IMR-90 (cell line): ENCODE results near the gene TLL1. TPM values are rescaled to one million over a fixed set of nuclear protein-coding genes. Genes with fewer than 3 reads are reported as not detected.

Experiments used
- ATAC-seq: fragments of 200-7000 bp; cut with Tn5 transposase; 2 replicates; pipeline ENCODE4 v1.9.1; 2020; ENCODE audit warnings: low read depth, mild to moderate bottlenecking, moderate library complexity
- BruUV-seq: library from RNA; stranded (reverse); fragments of 400-500 nt; replicated peaks from 2 replicates; lab custom pipeline; 2021; lab: Mats Ljungman, UMichigan
- CTCF ChIA-PET: fragments of 300-600 bp; formaldehyde crosslinking; extraction: SDS; loops from one replicate; lab custom pipeline; 2021; ENCODE audit warnings: antibody characterized with exemption; lab: Yijun Ruan, JAX
- POLR2A ChIA-PET: fragments of 300-600 bp; sonication (Branson Sonifier 250); formaldehyde crosslinking; loops from one replicate; lab custom pipeline; 2022; ENCODE audit warnings: antibody characterized with exemption; ENCODE audit not compliant: unreplicated experiment; lab: Charles Lee
- DNase-seq: peaks from one replicate; pipeline ENCODE4 v3.0.0; 2013
- H2AFZ ChIP-seq: replicated peaks from 2 replicates; pipeline ENCODE3; 2013; ENCODE audit warnings: low read length, mild to moderate bottlenecking; ENCODE audit not compliant: poor library complexity
- H2AK5ac ChIP-seq: 2 replicates; pipeline ENCODE4 v1.6.1; 2013; ENCODE audit warnings: low read depth, low read length, inconsistent platforms
- H2AK9ac ChIP-seq: replicated peaks from 2 replicates; pipeline ENCODE3; 2013; ENCODE audit warnings: mild to moderate bottlenecking, low read depth, low read length, moderate library complexity; ENCODE audit not compliant: poor library complexity
- H2BK120ac ChIP-seq: 2 replicates; pipeline ENCODE4 v1.6.1; 2013; ENCODE audit warnings: low read depth, low read length, inconsistent platforms
- H2BK15ac ChIP-seq: 3 replicates; pipeline ENCODE4 v1.6.1; 2013; ENCODE audit warnings: low read depth, low read length, inconsistent platforms
- H2BK20ac ChIP-seq: 2 replicates; pipeline ENCODE4 v1.6.1; 2013; ENCODE audit warnings: low read depth, mild to moderate bottlenecking, inconsistent platforms, low read length, moderate library complexity
- H2BK5ac ChIP-seq: 2 replicates; pipeline ENCODE4 v1.6.1; 2013; ENCODE audit warnings: mild to moderate bottlenecking, low read depth, low read length, inconsistent platforms; ENCODE audit not compliant: poor library complexity, severe bottlenecking
- H3K14ac ChIP-seq: replicated peaks from 2 replicates; pipeline ENCODE4 v1.6.1; 2013; ENCODE audit warnings: low read depth, low read length, inconsistent platforms
- H3K18ac ChIP-seq: 2 replicates; pipeline ENCODE4 v1.6.1; 2013; ENCODE audit warnings: low read depth, low read length, control low read depth
- H3K23ac ChIP-seq: 2 replicates; pipeline ENCODE4 v1.6.1; 2013; ENCODE audit warnings: low read depth, low read length, inconsistent platforms
- H3K27ac ChIP-seq: 2 replicates; pipeline ENCODE4 v1.5.1; 2013; ENCODE audit warnings: mild to moderate bottlenecking, control low read depth, low read length; ENCODE audit not compliant: insufficient read depth
- H3K27me3 ChIP-seq: 2 replicates; pipeline ENCODE4 v1.6.1; 2013; ENCODE audit warnings: low read length; ENCODE audit not compliant: control insufficient read depth, insufficient read depth
- H3K36me3 ChIP-seq: 2 replicates; pipeline ENCODE4 v1.6.1; 2013; ENCODE audit warnings: low read length, mixed read lengths; ENCODE audit not compliant: control insufficient read depth, insufficient read depth
- H3K4ac ChIP-seq: 2 replicates; pipeline ENCODE4 v1.6.1; 2013; ENCODE audit warnings: low read depth, low read length, inconsistent platforms
- H3K4me1 ChIP-seq: 2 replicates; pipeline ENCODE4 v1.6.1; 2013; ENCODE audit warnings: low read length, mixed read lengths; ENCODE audit not compliant: control insufficient read depth, insufficient read depth
- H3K4me2 ChIP-seq: 2 replicates; pipeline ENCODE4 v1.6.1; 2013; ENCODE audit warnings: low read depth, mild to moderate bottlenecking, control low read depth, low read length, moderate library complexity
- H3K4me3 ChIP-seq: 2 replicates; pipeline ENCODE4 v1.5.1; 2013; ENCODE audit warnings: low read depth, mild to moderate bottlenecking, control low read depth, low read length, moderate library complexity; ENCODE audit not compliant: insufficient read depth
- H3K56ac ChIP-seq: 2 replicates; pipeline ENCODE4 v1.6.1; 2013; ENCODE audit warnings: low read length, inconsistent platforms; ENCODE audit not compliant: insufficient read depth; ENCODE audit errors: extremely low read depth
- H3K79me1 ChIP-seq, 2 experiments: 2 replicates each; pipeline ENCODE4 v1.6.1; 2013; ENCODE audit warnings: low read length in 2 of 2, inconsistent platforms in 1 of 2, low read depth in 1 of 2
- H3K9ac ChIP-seq: 2 replicates; pipeline ENCODE4 v1.6.1; 2013; ENCODE audit warnings: low read depth, low read length, control low read depth
- H3K9me1 ChIP-seq: 2 replicates; pipeline ENCODE4 v1.6.1; 2013; ENCODE audit warnings: low read length, inconsistent platforms; ENCODE audit not compliant: insufficient read depth
- H3K9me3 ChIP-seq: 2 replicates; pipeline ENCODE4 v1.6.1; 2013; ENCODE audit warnings: low read length; ENCODE audit not compliant: control insufficient read depth, insufficient read depth
- H4K20me1 ChIP-seq: 2 replicates; pipeline ENCODE4 v1.6.1; 2013; ENCODE audit warnings: low read length, inconsistent platforms; ENCODE audit not compliant: insufficient read depth
- H4K5ac ChIP-seq: 2 replicates; pipeline ENCODE4 v1.6.1; 2013; ENCODE audit warnings: mild to moderate bottlenecking, low read depth, low read length, control low read depth
- H4K8ac ChIP-seq, 2 experiments: 2 replicates each; pipeline ENCODE4 v1.6.1; 2013; ENCODE audit warnings: low read depth in 2 of 2, low read length in 2 of 2, control low read depth in 1 of 2, inconsistent platforms in 1 of 2
- H4K91ac ChIP-seq: 2 replicates; pipeline ENCODE4 v1.6.1; 2013; ENCODE audit warnings: low read depth, low read length, inconsistent platforms; ENCODE audit not compliant: insufficient read depth
- CHD1 ChIP-seq: IDR thresholded peaks from 2 replicates; pipeline ENCODE4 v1.6.1; 2012; ENCODE audit warnings: low read depth, low read length, improper control_type of control experiment
- MAFK ChIP-seq: IDR thresholded peaks from 2 replicates; pipeline ENCODE4 v1.6.1; 2012; ENCODE audit warnings: low read depth, low read length, improper control_type of control experiment
- MAZ ChIP-seq: IDR thresholded peaks from 2 replicates; pipeline ENCODE4 v1.6.1; 2012; ENCODE audit warnings: low read depth, mild to moderate bottlenecking, low read length, improper control_type of control experiment, moderate library complexity, borderline replicate concordance
- NFE2L2 ChIP-seq: fragments of 150-350 bp; IDR thresholded peaks from 2 replicates; pipeline ENCODE4 v1.6.1; 2016; ENCODE audit warnings: low read depth, mild to moderate bottlenecking, low read length
- POLR2A ChIP-seq: IDR thresholded peaks from 2 replicates; pipeline ENCODE4 v1.6.1; 2012; ENCODE audit warnings: mild to moderate bottlenecking, low read depth, low read length
- WGBS, 2 experiments: methylation state at CpG; one replicate each; pipeline versions ENCODE4 v1.1.5 to v1.1.7; 2013; ENCODE audit warnings: missing lambda C conversion rate in 2 of 2; ENCODE audit not compliant: insufficient read length in 1 of 2; ENCODE audit errors: extremely low coverage in 2 of 2; 5-methylcytosine and 5-hydroxymethylcytosine counted together
- dilution Hi-C: fragments of 300-500 bp; cut with HindIII; formaldehyde crosslinking; loops from one replicate; pipeline ENCODE4 v1.14.3; 2018; ENCODE audit warnings: low sequenced_read_pairs; ENCODE audit not compliant: unreplicated experiment
- in situ Hi-C: fragments of 300-500 bp; cut with MboI; formaldehyde crosslinking; loops from 3 replicates; pipeline ENCODE4 v1.14.3; 2019; ENCODE audit warnings: low sequenced_read_pairs, inconsistent platforms, mixed read lengths
- intact Hi-C: fragments of 100-400 bp; cut with micrococcal nuclease; formaldehyde crosslinking; loops from 2 replicates; pipeline ENCODE4 v1.10.0; 2022
- polyA plus RNA-seq, 3 experiments: library from polyadenylated mRNA; depleted of rRNA; stranded (reverse); fragments of >200 nt; gene quantifications; 2 replicates each; pipeline ENCODE4 v1.2.3, GENCODE V29; 2012; ENCODE audit warnings: low replicate concordance in 1 of 3
- total RNA-seq: library from RNA; depleted of rRNA; stranded (reverse); fragments of >200 nt; gene quantifications from 2 replicates; pipeline ENCODE4 v1.2.3, GENCODE V29; 2012
- TF ChIP-seq, protein P1 (sequence below): fragments of 150-350 bp; IDR thresholded peaks from 2 replicates; pipeline ENCODE4 v1.6.1; 2017; ENCODE audit warnings: mild to moderate bottlenecking, antibody characterized with exemption, low read length, low read depth

Gene TLL1
- total and polyA plus RNA-seq, 2 of the 4 experiments (the other 2 are of a cell fraction) = not detected

DNA sequence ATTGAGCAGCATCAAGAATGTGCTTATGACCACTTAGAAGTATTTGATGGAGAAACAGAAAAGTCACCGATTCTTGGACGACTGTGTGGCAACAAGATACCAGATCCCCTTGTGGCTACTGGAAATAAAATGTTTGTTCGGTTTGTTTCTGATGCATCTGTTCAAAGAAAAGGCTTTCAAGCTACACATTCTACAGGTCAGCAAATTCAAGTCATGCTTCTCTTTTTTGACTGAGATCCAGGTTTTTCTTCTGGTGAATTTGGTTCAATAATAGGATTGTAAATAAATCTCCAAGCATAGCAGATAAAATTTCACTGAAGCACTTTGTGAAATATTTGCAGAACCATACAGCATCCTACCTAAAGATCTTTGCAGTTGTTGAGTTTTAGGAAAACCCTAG is 218.1 kb downstream of the TLL1 start:
- Histone ChIP-seq H3K79me1 (no peaks in the 10 kb centered on the region), H2BK120ac (no peak overlapping the region), H2AK9ac (no peak overlapping the region), H4K91ac (no peak overlapping the region), H3K36me3 (no peaks in the 10 kb centered on the region), H3K27ac (no peak overlapping the region), H2BK15ac (no peak overlapping the region), H2AK5ac (no peak overlapping the region), H3K4ac (no peak overlapping the region), H2BK5ac (no peak overlapping the region), H4K5ac (no peak overlapping the region), H2AFZ (no peak overlapping the region), H3K9ac (no peak overlapping the region), H2BK20ac (no peak overlapping the region), H3K9me3 (no peaks in the 10 kb centered on the region), H4K8ac (no peak overlapping the region), H3K23ac (no peak overlapping the region), H3K56ac (no peak overlapping the region), H3K27me3 (no peaks in the 10 kb centered on the region), H3K4me1 (no peaks in the 10 kb centered on the region), H3K18ac (no peak overlapping the region), H3K14ac (no peak overlapping the region), H3K9me1 (no peaks in the 10 kb centered on the region), H4K20me1 (no peaks in the 10 kb centered on the region), H3K4me3 (no peak overlapping the region), H3K4me2 (no peak overlapping the region)
- BruUV-seq = no TSS peak
- POLR2A ChIA-PET = no interaction called here
- dilution Hi-C loops (no loop called here), in situ Hi-C loops (loop anchor here (10.0 to 25.0 kb wide), 2 partner anchors 556 to 954 kb away; no protein-coding TSS in a partner anchor), intact Hi-C loops (no loop called here)
- TF ChIP-seq, protein P1, sequence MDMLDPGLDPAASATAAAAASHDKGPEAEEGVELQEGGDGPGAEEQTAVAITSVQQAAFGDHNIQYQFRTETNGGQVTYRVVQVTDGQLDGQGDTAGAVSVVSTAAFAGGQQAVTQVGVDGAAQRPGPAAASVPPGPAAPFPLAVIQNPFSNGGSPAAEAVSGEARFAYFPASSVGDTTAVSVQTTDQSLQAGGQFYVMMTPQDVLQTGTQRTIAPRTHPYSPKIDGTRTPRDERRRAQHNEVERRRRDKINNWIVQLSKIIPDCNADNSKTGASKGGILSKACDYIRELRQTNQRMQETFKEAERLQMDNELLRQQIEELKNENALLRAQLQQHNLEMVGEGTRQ = no peak
- TF ChIP-seq MAFK = no peak
- no peak for TF ChIP-seq POLR2A
- no peak for TF ChIP-seq NFE2L2
- TF ChIP-seq MAZ = no peak
- no peak for TF ChIP-seq CHD1
- CTCF ChIA-PET = interaction anchor here (2.7 kb wide), 1 partner anchor 598 kb away, joined by 18 read pairs; no protein-coding TSS in a partner anchor
- WGBS, 2 experiments = no CpG with 5 or more reads among the region's 3 CpGs
- ATAC-seq = no peak
- no peak for DNase-seq
